Uterus (tissue), 2 donors: ENCODE measurements around the gene CEP162.

ENCODE experiments used
- CTCF ChIP-seq, 4 experiments: fragments of 200-600 bp in 2 of 4; fragments of 450-650 bp in 2 of 4; sonication (generic) in 2 of 4; IDR thresholded peaks; one replicate each; pipeline ENCODE4 v1.5.1; 2016 to 2019; ENCODE audit warnings: antibody characterized with exemption in 4 of 4, mild to moderate bottlenecking in 2 of 4, moderate library complexity in 1 of 4
- POLR2A ChIP-seq, 2 donors: fragments of 450-650 bp; IDR thresholded peaks; one replicate each; pipeline ENCODE4 v1.6.1; 2016; ENCODE audit warnings: antibody characterized with exemption in 2 of 2, mild to moderate bottlenecking in 1 of 2, moderate library complexity in 1 of 2

- TF ChIP-seq CTCF (IDR thresholded peaks at IDR 0.05) (no peak), POLR2A (IDR thresholded peaks at IDR 0.05) (no peak)
These were observed 29.7 kb downstream of the CEP162 start for GRCh38 chr6:84197708-84198107.
